D721Med (cell line): ENCODE measurements around the gene TH.

Source experiments
- DNase-seq: peaks from one replicate; pipeline ENCODE4 v3.0.0; 2011; ENCODE audit warnings: low spot score; ENCODE audit not compliant: insufficient read length
- FAIRE-seq: peaks from 2 replicates; lab custom pipeline; 2011; peaks lifted over from hg19 to GRCh38; lab: Jason Lieb, UNC
- CTCF ChIP-seq: IDR thresholded peaks from 2 replicates; pipeline ENCODE4 v1.5.1; 2012; ENCODE audit warnings: mild to moderate bottlenecking, control low read depth; ENCODE audit not compliant: insufficient read depth; ENCODE audit errors: missing control alignments

The TH gene

GRCh38 chr11:2123628-2123960 lies 48.0 kb downstream of the TH start:
- FAIRE-seq (no peak), DNase-seq (no peak)
- no peak for TF ChIP-seq CTCF

DNA sequence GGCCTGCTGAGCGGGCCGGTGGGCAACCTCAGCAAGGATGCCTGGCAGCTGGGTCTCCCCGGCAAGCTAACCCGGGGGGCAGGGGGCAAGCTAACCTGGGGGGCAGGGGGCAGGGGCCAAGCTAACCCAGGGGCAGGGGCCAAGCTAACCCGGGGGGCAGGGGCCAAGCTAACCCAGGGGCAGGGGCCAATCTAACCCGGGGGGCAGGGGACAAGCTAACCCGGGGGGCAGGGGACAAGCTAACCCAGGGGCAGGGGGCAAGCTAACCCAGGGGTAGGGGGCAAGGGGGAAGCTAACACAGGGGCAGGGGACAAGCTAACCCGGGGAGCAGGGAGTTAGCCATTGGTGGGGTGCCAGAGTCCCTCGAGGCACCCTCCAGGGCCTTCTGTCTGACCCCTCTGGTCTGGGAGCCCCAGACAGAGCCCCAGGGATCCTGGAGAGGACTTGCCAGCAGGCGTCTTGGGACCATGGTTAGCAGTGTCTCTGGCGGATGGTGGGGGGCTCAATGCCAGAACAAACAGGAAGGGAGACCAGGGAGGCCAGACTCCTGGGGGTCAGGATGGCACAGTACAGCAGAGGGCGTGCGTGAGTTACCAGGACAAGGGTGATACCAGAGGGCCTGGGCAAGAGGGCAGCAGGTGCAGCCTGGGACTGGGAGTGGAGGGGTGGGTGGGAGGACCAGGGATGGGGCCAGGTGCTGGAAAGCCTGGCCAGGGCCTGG lies 48.5 kb downstream of the TH start:
- FAIRE-seq (no peak), DNase-seq (no peak)
- no peak for TF ChIP-seq CTCF

DNA sequence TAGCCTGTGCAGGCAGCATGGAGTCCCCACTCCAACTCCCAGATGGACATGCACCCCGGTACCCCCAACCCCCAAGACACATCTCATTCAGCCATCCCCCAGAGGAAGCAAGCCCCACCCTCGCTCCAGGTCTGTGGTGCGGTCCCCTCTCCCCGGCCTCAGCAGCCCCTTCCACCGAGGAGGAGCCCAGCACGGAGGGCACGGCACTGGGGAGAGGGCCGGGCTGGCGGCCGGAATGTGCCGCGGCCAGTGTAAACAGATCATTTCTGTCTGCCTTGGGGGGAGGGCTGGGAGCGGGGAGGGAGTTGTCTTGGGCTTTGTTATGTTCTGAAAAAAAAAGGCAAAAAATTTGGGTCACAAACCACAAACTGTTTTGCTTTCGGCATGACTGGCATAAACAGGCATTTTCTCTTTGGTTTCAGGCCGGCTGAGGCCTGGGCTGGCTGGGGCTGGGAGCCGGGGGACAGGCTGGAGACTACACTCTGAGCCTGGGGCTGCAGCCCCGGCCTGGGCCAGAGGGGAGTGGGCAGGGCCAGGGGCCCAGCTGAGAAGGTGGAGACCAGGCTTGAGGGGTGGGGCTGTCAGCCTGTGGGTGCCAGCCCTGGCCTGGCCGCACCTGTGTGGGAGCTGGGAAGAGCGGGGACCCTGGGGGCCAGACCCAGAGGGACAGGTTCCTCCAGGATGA lies 49.3 kb downstream of the TH start:
- FAIRE-seq, result no peak
- no peak for TF ChIP-seq CTCF
- DNase-seq, result no peak

- no peak for FAIRE-seq
- no peak for DNase-seq
- TF ChIP-seq CTCF, result no peak
These were observed 50.1 kb downstream of the TH start for GRCh38 chr11:2121227-2122130.

- FAIRE-seq (no peak), DNase-seq (no peak)
- no peak for TF ChIP-seq CTCF
These were observed 51.1 kb downstream of the TH start for GRCh38 chr11:2120359-2121100.

- no peak for FAIRE-seq
- no peak for DNase-seq
- no peak for TF ChIP-seq CTCF
These were observed 52.9 kb downstream of the TH start for GRCh38 chr11:2118677-2119076.
